ENCODE measurements around the gene CEP41. TPM values are rescaled to one million over a fixed set of nuclear protein-coding genes. Genes with fewer than 3 reads are reported as not detected.

CEP41 gene
- polyA plus RNA-seq, 1 donor from 2014 or later: 47.0 TPM

- H2AFZ ChIP-seq (ENCODE audit: low read depth, low read length): no peak overlapping the region
- peaks cover 10% of the 10 kb centered on the region for H4K20me1 ChIP-seq (ENCODE audit: insufficient read depth)
- H3K4me2 ChIP-seq (ENCODE audit: low read length): no peak overlapping the region
- H3K79me2 ChIP-seq (replicated peaks; ENCODE audit: insufficient read depth, low read length): peaks cover 24% of the 10 kb centered on the region
- H3K9ac ChIP-seq (ENCODE audit: low read length): peak overlapping the region; percentile 76
- H3K27ac ChIP-seq (ENCODE audit: low read length): peak overlapping the region; percentile 97
- H3K9me2 ChIP-seq (ENCODE audit: insufficient read depth, low read length): no peaks in the 10 kb centered on the region
- no peaks in the 10 kb centered on the region for H3K36me3 ChIP-seq (ENCODE audit: insufficient read depth, low read length)
- no peak overlapping the region for H3K4me3 ChIP-seq (ENCODE audit: low read length)
- TF ChIP-seq SMC3 (conservative IDR thresholded peaks at IDR 0.05; ENCODE audit: poor library complexity): no peak
- no peak for TF ChIP-seq MXI1 (conservative IDR thresholded peaks at IDR 0.05; ENCODE audit: poor library complexity, severe bottlenecking)
- TF ChIP-seq CTCF (IDR thresholded peaks at IDR 0.05; ENCODE audit: poor library complexity, severe bottlenecking): no peak
- TF ChIP-seq REST (IDR thresholded peaks at IDR 0.05; ENCODE audit: borderline replicate concordance): no peak
- TF ChIP-seq POLR2AphosphoS5 (IDR thresholded peaks at IDR 0.05): no peak
- TF ChIP-seq EP300 (conservative IDR thresholded peaks at IDR 0.05; ENCODE audit: poor library complexity, severe bottlenecking): no peak
- peaks cover 3% of the 10 kb centered on the region for H3F3A ChIP-seq (ENCODE audit: insufficient read depth, low read length, poor library complexity, severe bottlenecking)
- H3K9me3 ChIP-seq (ENCODE audit: low read length): no peaks in the 10 kb centered on the region
- H3K27me3 ChIP-seq (ENCODE audit: insufficient read depth, low read depth, low read length): no peaks in the 10 kb centered on the region
Measured at GRCh38 chr7:130488392-130489139, 47.8 kb upstream of the CEP41 start.

GRCh38 chr7:130486954-130487436 is 46.2 kb upstream of the CEP41 start:
- Histone ChIP-seq H3K4me3 (ENCODE audit: low read length) (peak overlapping the region; percentile 57), H3K9me3 (ENCODE audit: low read length) (no peaks in the 10 kb centered on the region), H4K20me1 (ENCODE audit: insufficient read depth) (no peaks in the 10 kb centered on the region), H3K27ac (ENCODE audit: low read length) (peak overlapping the region; percentile 97), H3K9ac (ENCODE audit: low read length) (peak overlapping the region; percentile 76), H2AFZ (ENCODE audit: low read depth, low read length) (peak overlapping the region; percentile 71), H3F3A (ENCODE audit: insufficient read depth, low read length, poor library complexity, severe bottlenecking) (peaks cover 3% of the 10 kb centered on the region), H3K27me3 (ENCODE audit: insufficient read depth, low read depth, low read length) (no peaks in the 10 kb centered on the region), H3K4me2 (ENCODE audit: low read length) (peak overlapping the region; percentile 68), H3K36me3 (ENCODE audit: insufficient read depth, low read length) (no peaks in the 10 kb centered on the region), H3K79me2 (replicated peaks; ENCODE audit: insufficient read depth, low read length) (peaks cover 9% of the 10 kb centered on the region), H3K9me2 (ENCODE audit: insufficient read depth, low read length) (no peaks in the 10 kb centered on the region)
- peak; percentile 53 for TF ChIP-seq SMC3 (conservative IDR thresholded peaks at IDR 0.05; ENCODE audit: poor library complexity)
- peak; percentile 84 for TF ChIP-seq EP300 (conservative IDR thresholded peaks at IDR 0.05; ENCODE audit: poor library complexity, severe bottlenecking)
- no peak for TF ChIP-seq TAF1 (IDR thresholded peaks at IDR 0.05; ENCODE audit: low read depth)
- no peak for TF ChIP-seq MXI1 (conservative IDR thresholded peaks at IDR 0.05; ENCODE audit: poor library complexity, severe bottlenecking)
- peak; percentile 67 for TF ChIP-seq POLR2AphosphoS5 (IDR thresholded peaks at IDR 0.05)
- TF ChIP-seq REST (IDR thresholded peaks at IDR 0.05; ENCODE audit: borderline replicate concordance): peak; percentile 58
- TF ChIP-seq CTCF (IDR thresholded peaks at IDR 0.05; ENCODE audit: poor library complexity, severe bottlenecking): no peak
- TF ChIP-seq RAD21 (conservative IDR thresholded peaks at IDR 0.05): peak; percentile 50

Measured in neural cell (in vitro differentiated cells).